ENCODE measurements around the gene NKAPL. TPM values are rescaled to one million over a fixed set of nuclear protein-coding genes. Genes with fewer than 3 reads are reported as not detected.

NKAPL gene
- total and polyA plus RNA-seq, 2 of the 13 experiments (the other 11 are each of a cell fraction or from before 2014, with no cell fraction given): not detected

DNA sequence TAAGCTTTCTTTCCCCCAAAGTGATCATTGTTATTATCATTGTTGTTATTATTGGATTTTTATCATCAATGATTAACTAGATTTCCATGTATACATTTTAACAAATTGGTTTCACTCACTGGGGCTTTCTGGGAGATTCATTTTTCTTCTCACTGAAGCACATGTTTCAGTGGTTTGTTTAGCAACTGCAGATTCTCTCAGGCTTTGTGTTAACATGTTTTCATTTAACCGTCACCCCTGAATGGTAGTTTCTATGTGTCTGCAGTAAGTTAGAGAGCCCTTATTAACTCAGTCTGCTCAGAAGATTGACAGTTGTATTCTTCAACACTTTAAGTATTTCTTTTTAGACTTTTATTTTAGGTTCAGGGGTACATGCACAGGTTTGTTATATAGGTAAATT, 19.5 kb upstream of the NKAPL start:
- Histone ChIP-seq H3K9ac (ENCODE audit: insufficient read depth, low read depth, low read length) (no peak overlapping the region), H3K9me3 (ENCODE audit: low read length) (no peaks in the 10 kb centered on the region), H2AFZ (ENCODE audit: low read length) (no peak overlapping the region), H3K79me2 (ENCODE audit: insufficient read depth, low read length) (no peaks in the 10 kb centered on the region), H3K27ac (ENCODE audit: extremely low read length, insufficient read depth, low read length) (no peak overlapping the region), H3K4me3 (replicated peaks in 1 of 3; ENCODE audit: insufficient read depth in 1 of 3, low read depth in 2 of 3, low read length in 3 of 3) (no peak overlapping the region), H3K27me3 (ENCODE audit: control insufficient read depth in 1 of 2, insufficient read depth in 2 of 2, low read length in 2 of 2) (no peaks in the 10 kb centered on the region), H3K36me3 (replicated peaks in 1 of 2; ENCODE audit: control insufficient read depth in 1 of 2, insufficient read depth in 2 of 2, low read length in 2 of 2) (peaks cover 0 to 2% of the 10 kb centered on the region in 2 experiments; a peak in 3 of 5 replicates), H4K20me1 (ENCODE audit: insufficient read depth, low read length) (no peaks in the 10 kb centered on the region), H3K4me2 (ENCODE audit: low read depth, low read length) (no peak overlapping the region), H3K4me1 (ENCODE audit: insufficient read depth, low read length) (no peaks in the 10 kb centered on the region)
- FAIRE-seq (no peak), DNase-seq (ENCODE audit: low spot score) (no peak), ATAC-seq (no peak)
- WGBS (ENCODE audit: low lambda C conversion rate): 94% methylated on average over 1 of the region's 1 CpG
- TF ChIP-seq ZNF7 (CRISPR knock-in tag; IDR thresholded peaks at IDR 0.05): no peak
- no peak for TF ChIP-seq ZNF883 (CRISPR knock-in tag; IDR thresholded peaks at IDR 0.05; ENCODE audit: not compliant biosample characterization)
- TF ChIP-seq ZNF589 (CRISPR knock-in tag; conservative IDR thresholded peaks at IDR 0.05): no peak
- no peak for TF ChIP-seq MBNL3 (CRISPR knock-in tag; conservative IDR thresholded peaks at IDR 0.05)
- no peak for TF ChIP-seq PHF20 (CRISPR knock-in tag; IDR thresholded peaks at IDR 0.05)
- no peak for TF ChIP-seq CCDC6 (CRISPR knock-in tag; IDR thresholded peaks at IDR 0.05)
- no peak for TF ChIP-seq ZNF496 (CRISPR knock-in tag; IDR thresholded peaks at IDR 0.05; ENCODE audit: insufficient replicate concordance)
- intact Hi-C loops (cut with micrococcal nuclease; ENCODE audit: unreplicated experiment) (no loop called here), in situ Hi-C loops (cut with HindIII; ENCODE audit: extremely low pct_ligation_motif_present, low pct_unique_long_range_greater_than_20kb) (no loop called here)
- BruUV-seq (replicated peaks): no TSS peak
- ChIA-PET POLR2A (no interaction called here), CTCF (ENCODE audit: low intra/inter-chr PET ratio, low total read pairs) (no interaction called here)

DNA sequence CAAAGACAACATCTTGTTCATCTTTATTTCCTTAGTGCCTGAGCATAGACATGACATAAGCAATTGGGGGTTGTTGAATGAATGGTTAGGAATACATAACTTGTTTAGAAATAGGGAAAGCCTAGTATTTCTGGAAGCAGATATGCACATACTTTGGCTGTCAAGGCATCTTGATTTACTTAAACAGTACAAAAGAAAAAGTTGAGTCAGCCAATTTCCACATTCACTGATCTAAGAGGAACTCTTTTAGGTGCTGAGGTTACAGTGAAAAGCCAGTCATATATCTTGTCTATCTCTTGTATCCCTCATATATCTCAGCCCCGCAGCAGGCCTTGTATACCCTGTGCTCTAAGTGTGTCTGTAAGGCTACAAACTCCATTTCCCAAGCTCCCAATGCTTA, 18.6 kb upstream of the NKAPL start:
- WGBS (ENCODE audit: low lambda C conversion rate): 97% methylated on average over 1 of the region's 1 CpG
- no TSS peak for BruUV-seq (replicated peaks)
- intact Hi-C loops (cut with micrococcal nuclease; ENCODE audit: unreplicated experiment): no loop called here
- TF ChIP-seq NR1H2 (CRISPR knock-in tag; IDR thresholded peaks at IDR 0.05; ENCODE audit: borderline replicate concordance, low read depth) (no peak), MAFF (IDR thresholded peaks at IDR 0.05; ENCODE audit: low read depth, low read length) (peak; percentile 52), ZNF83 (CRISPR knock-in tag; IDR thresholded peaks at IDR 0.05; ENCODE audit: borderline replicate concordance) (no peak), ZNF276 (CRISPR knock-in tag; IDR thresholded peaks at IDR 0.05; ENCODE audit: low read depth) (no peak), MAFK (conservative IDR thresholded peaks at IDR 0.05 in 1 of 2, IDR thresholded peaks at IDR 0.05 in 1 of 2; ENCODE audit: low read length in 2 of 2) (peak; percentile 31 to 71; a peak in 2 of 4 replicates), MYNN (CRISPR knock-in tag; IDR thresholded peaks at IDR 0.05; ENCODE audit: low read depth) (no peak)
- TF ChIP-seq, protein P1, sequence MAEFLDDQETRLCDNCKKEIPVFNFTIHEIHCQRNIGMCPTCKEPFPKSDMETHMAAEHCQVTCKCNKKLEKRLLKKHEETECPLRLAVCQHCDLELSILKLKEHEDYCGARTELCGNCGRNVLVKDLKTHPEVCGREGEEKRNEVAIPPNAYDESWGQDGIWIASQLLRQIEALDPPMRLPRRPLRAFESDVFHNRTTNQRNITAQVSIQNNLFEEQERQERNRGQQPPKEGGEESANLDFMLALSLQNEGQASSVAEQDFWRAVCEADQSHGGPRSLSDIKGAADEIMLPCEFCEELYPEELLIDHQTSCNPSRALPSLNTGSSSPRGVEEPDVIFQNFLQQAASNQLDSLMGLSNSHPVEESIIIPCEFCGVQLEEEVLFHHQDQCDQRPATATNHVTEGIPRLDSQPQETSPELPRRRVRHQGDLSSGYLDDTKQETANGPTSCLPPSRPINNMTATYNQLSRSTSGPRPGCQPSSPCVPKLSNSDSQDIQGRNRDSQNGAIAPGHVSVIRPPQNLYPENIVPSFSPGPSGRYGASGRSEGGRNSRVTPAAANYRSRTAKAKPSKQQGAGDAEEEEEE (CRISPR knock-in tag; IDR thresholded peaks at IDR 0.05; ENCODE audit: borderline replicate concordance): no peak

More for the DNA sequence above, 18.6 kb upstream of the NKAPL start:
- ChIA-PET CTCF (ENCODE audit: low intra/inter-chr PET ratio, low total read pairs) (no interaction called here), POLR2A (no interaction called here)
- H3K4me1 ChIP-seq (ENCODE audit: insufficient read depth, low read length): no peaks in the 10 kb centered on the region
- no peak overlapping the region for H3K27ac ChIP-seq (ENCODE audit: extremely low read length, insufficient read depth, low read length)
- H2AFZ ChIP-seq (ENCODE audit: low read length): no peak overlapping the region
- peaks cover 4 to 10% of the 10 kb centered on the region in 2 experiments; a peak in 4 of 5 replicates for H3K36me3 ChIP-seq (replicated peaks in 1 of 2; ENCODE audit: control insufficient read depth in 1 of 2, insufficient read depth in 2 of 2, low read length in 2 of 2)
- DNase-seq (ENCODE audit: low spot score): no peak
- H3K9me3 ChIP-seq (ENCODE audit: low read length): no peaks in the 10 kb centered on the region
- FAIRE-seq: no peak
- H3K4me3 ChIP-seq (replicated peaks in 1 of 3; ENCODE audit: insufficient read depth in 1 of 3, low read depth in 2 of 3, low read length in 3 of 3): no peak overlapping the region
- no peak for ATAC-seq
- no peaks in the 10 kb centered on the region for H3K79me2 ChIP-seq (ENCODE audit: insufficient read depth, low read length)
- in situ Hi-C loops (cut with HindIII; ENCODE audit: extremely low pct_ligation_motif_present, low pct_unique_long_range_greater_than_20kb): no loop called here
- no peak overlapping the region for H3K4me2 ChIP-seq (ENCODE audit: low read depth, low read length)
- no peaks in the 10 kb centered on the region for H3K27me3 ChIP-seq (ENCODE audit: control insufficient read depth in 1 of 2, insufficient read depth in 2 of 2, low read length in 2 of 2)
- no peaks in the 10 kb centered on the region for H4K20me1 ChIP-seq (ENCODE audit: insufficient read depth, low read length)
- H3K9ac ChIP-seq (ENCODE audit: insufficient read depth, low read depth, low read length): no peak overlapping the region

All from HepG2 (cell line).